Measurements from ENCODE around the gene TMOD3. TPM values are rescaled to one million over a fixed set of nuclear protein-coding genes. Genes with fewer than 3 reads are reported as not detected.
"Not testable (repeated sequence)": the region's sequence is repeated elsewhere in the genome, so short reads cannot be mapped to it uniquely, and the experiment has no call there.

Gene TMOD3
- total RNA-seq, 1 experiment from 2014 or later = 30.8 TPM

DNA sequence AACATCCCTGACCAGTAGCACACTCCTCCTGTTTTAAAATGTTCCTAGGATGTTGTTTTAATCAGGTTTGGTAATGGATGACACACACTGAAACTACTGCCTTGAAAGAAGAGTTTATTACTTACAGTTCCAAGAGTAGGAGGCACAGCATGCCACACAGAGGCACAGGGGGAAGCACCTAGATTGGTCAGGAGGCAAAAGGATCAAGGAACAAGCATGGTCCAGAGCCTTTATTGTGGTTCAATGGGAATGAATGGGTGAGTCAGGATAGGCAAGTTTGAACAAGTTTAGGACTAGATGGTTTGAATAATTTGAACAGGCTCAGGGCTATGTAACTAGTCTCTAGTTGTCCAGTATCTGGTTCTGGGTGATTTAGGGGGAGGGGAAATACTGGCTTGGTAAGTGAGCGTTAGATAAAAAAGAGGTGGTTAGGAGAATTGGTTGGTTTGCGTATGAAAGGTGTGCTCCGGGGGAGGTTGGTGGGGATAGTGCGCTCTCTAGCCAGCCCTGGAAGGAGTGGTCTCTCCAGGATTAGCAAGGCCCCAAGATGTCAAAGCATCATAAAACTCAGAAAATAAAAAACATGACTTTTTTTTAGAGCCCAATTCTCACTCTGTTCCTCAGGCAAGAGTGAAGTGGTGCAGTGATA lies 35.1 kb downstream of the TMOD3 start:
- peak; percentile 59 for DNase-seq (ENCODE audit: low read depth)

- no peak for DNase-seq (ENCODE audit: low read depth)
Measured at GRCh38 chr15:51865317-51865716, 35.9 kb downstream of the TMOD3 start.

DNA sequence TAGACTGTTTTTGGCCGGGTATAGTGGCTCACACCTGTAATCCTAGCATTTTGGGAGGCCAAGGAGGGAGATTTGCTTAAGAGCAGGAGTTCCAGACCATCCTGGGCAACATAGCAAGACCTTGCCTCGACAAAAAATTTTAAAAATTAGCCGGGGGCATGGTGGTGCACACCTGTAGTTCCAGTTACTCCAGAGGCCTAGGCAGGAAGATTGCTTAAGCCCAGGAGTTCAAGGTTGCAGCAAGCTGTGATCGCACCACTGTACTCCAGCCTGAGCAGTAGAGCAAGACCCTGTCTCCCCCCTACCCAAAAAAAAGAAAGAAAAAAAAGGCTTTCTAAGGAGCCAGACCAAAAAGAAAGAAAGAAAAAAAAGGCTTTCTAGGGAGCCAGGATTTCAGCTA lies 36.7 kb downstream of the TMOD3 start:
- DNase-seq (ENCODE audit: low read depth) = no peak

DNA sequence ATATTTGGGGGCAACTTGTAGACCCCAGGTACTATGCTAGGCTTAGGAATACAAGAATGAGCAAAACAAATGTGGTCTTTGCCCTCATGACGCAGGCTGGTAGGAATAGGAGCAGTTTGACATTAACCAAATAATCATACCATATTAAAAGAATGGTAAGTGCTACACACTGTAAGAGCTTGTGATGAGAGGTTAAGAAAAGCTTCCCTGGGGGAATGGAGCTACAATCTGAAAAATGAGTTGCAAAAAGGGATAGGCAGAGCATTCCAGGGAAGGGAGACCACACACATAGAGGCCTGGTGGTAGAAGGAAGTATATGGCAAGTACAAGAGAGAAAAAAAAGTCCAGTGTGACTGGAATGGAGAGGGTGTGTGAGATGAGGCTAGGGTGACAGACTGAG lies 37.3 kb downstream of the TMOD3 start:
- no peak for DNase-seq (ENCODE audit: low read depth)

DNA sequence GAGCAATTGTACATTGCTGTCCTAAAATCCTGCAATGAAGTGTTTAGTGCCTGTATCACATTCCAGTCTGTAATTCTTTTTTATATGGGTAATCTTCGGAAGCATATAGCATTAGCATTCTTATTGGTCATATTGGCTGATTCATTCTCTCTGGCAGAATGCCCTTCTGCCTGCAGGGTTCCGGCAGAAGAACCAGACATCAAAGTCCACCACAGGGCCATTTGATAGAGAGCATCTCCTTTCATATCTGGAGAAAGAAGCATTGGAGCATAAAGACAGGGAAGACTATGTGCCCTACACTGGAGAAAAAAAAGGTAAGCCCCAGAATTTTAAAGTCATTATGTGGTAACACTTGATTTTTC lies 39.6 kb downstream of the TMOD3 start:
- peak; percentile 80 for DNase-seq (ENCODE audit: low read depth)

GRCh38 chr15:51870774-51871173 lies 41.3 kb downstream of the TMOD3 start:
- no peak for DNase-seq (ENCODE audit: low read depth)

DNA sequence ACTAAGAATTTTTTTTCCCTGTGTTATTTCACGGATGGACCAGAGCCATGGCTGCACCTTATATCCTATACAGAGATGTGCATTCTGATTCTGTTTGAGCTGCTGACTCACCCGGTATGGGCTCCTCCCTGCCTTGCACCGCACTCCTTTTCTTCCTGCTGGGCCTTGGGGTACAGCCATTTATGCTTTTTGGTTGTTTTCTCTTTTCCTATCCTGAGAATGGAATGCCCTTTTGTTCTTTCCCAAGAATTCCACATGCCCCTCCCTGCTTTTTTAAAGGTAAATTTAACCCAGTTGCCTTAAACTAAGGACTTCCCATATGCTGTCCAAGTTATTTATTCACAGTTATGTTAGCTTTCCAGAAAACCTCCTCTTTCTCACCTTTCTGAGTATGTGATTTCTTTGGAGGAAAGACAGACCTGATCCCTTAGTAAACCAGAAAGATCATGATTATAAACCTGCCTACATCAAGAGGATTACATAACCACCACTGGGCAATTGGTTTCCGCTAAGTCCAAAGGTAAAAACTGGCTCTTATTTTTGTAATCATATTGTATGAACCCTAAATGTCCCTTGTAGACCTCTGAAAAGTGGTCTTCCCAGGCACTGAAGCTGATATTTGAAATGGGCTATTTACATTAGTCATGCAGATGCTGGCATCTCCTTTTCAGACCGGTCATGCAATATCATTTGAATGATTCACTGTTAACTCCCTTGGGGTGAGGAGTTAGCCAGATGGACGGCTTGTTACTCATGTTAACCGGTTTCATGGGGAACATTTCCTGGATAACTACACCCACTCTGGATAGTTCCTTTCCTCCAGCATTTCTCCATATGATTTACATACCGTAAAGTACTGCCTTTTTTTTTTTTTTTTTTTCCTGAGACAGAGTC lies 45.5 kb downstream of the TMOD3 start:
- peak; percentile 99 for DNase-seq (ENCODE audit: low read depth)

GRCh38 chr15:51876169-51876568 lies 46.7 kb downstream of the TMOD3 start:
- DNase-seq (ENCODE audit: low read depth) = no peak

GRCh38 chr15:51878446-51879386 lies 49.3 kb downstream of the TMOD3 start:
- peak; percentile 60 for DNase-seq (ENCODE audit: low read depth)

- peak; percentile 58 for DNase-seq (ENCODE audit: low read depth)
Measured at GRCh38 chr15:51879555-51879954, 50.1 kb downstream of the TMOD3 start.

GRCh38 chr15:51883271-51883837 lies 53.9 kb downstream of the TMOD3 start:
- DNase-seq (ENCODE audit: low read depth) = peak; percentile 85

DNA sequence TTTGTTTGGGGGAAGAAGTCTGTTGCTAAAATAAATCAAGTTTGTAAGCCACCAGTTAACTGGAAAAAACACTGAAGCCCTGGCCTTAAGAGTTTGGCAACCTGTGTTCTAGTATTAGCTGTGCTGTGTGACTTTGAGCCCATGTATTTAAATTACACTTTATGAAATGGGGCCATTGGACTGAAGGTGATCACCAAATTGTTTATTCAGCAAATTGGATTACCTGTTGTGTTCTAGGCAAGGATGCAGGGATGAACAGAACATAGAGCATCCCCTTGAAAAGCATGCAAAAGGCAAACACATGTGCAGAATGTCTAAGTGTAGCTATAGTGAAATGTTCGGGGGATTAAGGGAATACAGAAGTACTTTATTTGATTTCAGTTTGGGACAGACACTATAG lies 54.6 kb downstream of the TMOD3 start:
- DNase-seq (ENCODE audit: low read depth) = no peak

DNA sequence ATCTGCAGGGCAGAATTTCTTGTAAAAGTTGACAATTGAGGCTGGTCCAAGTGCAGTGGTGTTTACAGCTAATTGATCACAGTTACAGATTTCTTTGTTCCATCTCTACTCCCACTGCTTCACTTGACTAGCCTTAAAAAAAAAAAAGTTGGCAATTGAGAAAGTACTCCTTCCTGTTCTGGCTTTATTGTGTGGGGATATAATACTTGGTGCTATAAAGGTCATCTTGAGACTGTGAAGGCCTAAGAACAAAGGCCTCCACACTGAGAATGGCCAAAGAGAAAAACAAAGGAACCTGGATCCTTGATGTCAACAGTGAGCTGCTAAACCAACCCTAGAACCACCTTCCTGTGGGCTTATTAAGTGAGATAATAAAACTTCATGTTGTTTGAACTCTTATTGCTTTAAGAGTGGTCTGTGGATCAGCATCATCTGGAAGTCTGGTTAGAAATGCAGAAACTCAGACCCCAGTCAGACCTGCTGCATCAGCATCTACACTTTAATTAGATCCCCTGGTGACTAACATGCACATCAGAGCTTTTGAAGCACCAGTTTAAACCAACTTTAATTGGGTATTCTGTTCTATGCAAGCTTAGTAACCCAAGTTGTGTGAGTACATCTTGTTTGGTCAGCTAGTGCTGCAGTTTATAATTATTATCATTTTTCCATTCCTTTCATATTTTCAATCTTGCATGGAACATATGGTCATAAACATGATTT lies 55.2 kb downstream of the TMOD3 start:
- peak; percentile 77 for DNase-seq (ENCODE audit: low read depth)

DNA sequence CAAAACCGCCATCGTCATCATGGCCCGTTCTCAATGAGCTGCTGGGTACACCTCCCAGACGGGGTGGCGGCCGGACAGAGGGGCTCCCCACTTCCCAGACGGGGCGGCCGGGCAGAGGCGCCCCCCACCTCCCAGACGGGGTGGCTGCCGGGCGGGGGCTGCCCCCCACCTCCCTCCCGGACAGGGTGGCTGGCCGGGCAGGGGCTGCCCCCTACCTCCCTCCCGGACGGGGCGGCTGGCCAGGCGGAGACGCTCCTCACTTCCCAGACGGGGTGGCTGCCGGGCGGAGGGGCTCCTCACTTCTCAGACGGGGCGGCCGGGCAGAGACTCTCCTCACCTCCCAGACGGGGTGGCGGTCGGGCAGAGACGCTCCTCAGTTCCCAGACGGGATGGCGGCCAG lies 56.3 kb downstream of the TMOD3 start:
- DNase-seq (ENCODE audit: low read depth) = not testable (repeated sequence)

- no peak for DNase-seq (ENCODE audit: low read depth)
Measured at GRCh38 chr15:51887887-51888592, 58.6 kb downstream of the TMOD3 start.

- no peak for DNase-seq (ENCODE audit: low read depth)
Measured at GRCh38 chr15:51888593-51889195, 59.2 kb downstream of the TMOD3 start.

DNA sequence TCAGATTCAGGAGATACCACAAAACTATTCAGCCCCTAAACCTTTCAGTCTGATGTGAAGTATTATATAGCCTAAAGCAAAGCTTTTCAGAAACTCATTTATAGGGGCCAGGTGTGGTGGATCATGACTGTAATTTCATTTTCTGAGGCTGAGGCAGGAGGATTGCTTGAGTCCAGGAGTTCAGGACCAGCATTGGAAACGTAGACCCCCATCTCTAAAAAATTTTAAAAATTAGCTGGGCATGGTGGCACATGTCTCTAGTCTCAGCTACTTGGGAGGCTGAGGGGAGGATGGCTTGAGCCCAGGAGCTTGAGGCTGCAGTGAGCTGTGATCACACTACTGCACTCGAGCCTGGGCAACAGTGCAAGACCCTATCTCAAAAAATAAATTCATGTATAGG lies 60.0 kb downstream of the TMOD3 start:
- DNase-seq (ENCODE audit: low read depth) = no peak

GRCh38 chr15:51904421-51904820 lies 75.0 kb downstream of the TMOD3 start:
- DNase-seq (ENCODE audit: low read depth) = no peak

DNA sequence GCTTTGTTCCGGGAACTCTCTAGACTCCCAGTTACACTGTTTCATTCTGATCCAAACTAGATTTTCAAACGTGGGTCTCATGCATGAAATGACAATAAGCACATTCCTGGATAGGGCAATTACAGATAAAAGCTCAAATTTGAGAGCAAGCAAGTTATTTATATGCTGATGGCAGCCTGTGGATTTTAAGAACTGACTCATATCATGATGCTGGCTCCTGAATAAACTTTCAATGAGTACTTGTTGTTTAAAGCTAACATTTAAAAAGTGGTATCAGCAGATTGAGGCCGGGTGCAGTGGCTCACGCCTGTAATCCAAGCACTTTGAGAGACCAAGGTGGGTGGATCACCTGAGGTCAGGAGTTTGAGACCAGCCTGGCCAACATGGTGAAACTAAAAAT lies 75.5 kb downstream of the TMOD3 start:
- no peak for DNase-seq (ENCODE audit: low read depth)
